ENCODE measurements around the gene SEPTIN8. TPM values are rescaled to one million over a fixed set of nuclear protein-coding genes. Genes with fewer than 3 reads are reported as not detected.
"Not testable (repeated sequence)": the region's sequence is repeated elsewhere in the genome, so short reads cannot be mapped to it uniquely, and the experiment has no call there.

SEPTIN8 gene
- total and polyA plus RNA-seq, 2 experiments from 2014 or later: 26.9 to 41.9 TPM

DNA sequence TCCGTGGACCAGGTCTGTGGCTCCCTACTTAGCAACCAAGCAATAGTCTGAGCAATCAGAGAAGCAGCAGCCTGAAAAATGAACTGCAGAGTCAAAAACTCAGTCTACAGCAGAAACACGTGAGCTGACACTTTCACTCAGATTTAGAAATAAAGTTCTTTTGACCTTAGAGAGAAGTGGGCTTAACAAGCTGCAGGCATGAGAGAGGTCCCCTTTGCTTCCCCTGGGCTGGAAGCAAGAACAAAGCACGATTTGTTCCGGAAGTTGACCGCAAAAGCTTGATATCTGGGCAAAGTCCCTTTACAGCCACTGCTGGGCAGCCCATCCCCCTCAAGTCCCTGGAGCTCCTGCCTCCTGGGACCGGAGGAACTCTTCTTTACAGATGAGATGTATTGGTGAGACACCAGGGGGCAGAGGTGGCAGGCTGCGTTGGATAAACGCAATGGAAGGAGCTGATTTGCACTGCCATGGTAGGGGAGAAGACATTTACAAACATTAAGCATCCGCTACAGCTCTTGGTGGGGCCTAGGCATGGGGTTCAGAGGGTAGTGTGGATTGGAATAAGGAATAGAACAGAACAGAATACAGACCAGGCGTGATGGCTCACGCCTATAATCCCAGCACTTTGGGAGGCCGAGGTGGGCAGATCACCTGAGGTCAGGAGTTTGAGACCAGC lies 30.3 kb upstream of the SEPTIN8 start:
- H2AFZ ChIP-seq: no peak overlapping the region
- no peaks in the 10 kb centered on the region for H3K36me3 ChIP-seq (ENCODE audit: low read depth)
- 77 to 80% methylated on average over 12 of the region's 12 CpGs for WGBS, 2 experiments (ENCODE audit: low coverage in 1 of 2, low lambda C conversion rate in 2 of 2, missing lambda C conversion rate in 2 of 2)
- no peak overlapping the region for H3K9ac ChIP-seq
- H3K4me1 ChIP-seq (ENCODE audit: insufficient read depth): no peaks in the 10 kb centered on the region
- H3K27me3 ChIP-seq (replicated peaks; ENCODE audit: insufficient read depth): peaks cover 27% of the 10 kb centered on the region
- H3K4me2 ChIP-seq (ENCODE audit: unreplicated experiment): no peak overlapping the region
- DNase-seq: no peak
- no peak overlapping the region for H3K4me3 ChIP-seq
- H3K79me2 ChIP-seq (ENCODE audit: insufficient read depth): no peaks in the 10 kb centered on the region
- H3F3A ChIP-seq (ENCODE audit: insufficient read depth): no peaks in the 10 kb centered on the region
- no peaks in the 10 kb centered on the region for H3K9me2 ChIP-seq (ENCODE audit: insufficient read depth)
- no peaks in the 10 kb centered on the region for H3K9me3 ChIP-seq (ENCODE audit: low read depth)
- H4K20me1 ChIP-seq (ENCODE audit: insufficient read depth): no peaks in the 10 kb centered on the region
- TF ChIP-seq EZH2phosphoT487 (IDR thresholded peaks at IDR 0.05; ENCODE audit: insufficient read depth, low read depth) (no peak), EZH2 (IDR thresholded peaks at IDR 0.05; ENCODE audit: insufficient read depth, poor library complexity, severe bottlenecking) (no peak)
- H3K27ac ChIP-seq: no peak overlapping the region
- in situ Hi-C loops (cut with MboI): loop anchor here (25.0 kb wide), 1 partner anchor 420 kb away; no protein-coding TSS in a partner anchor

- not testable (repeated sequence) for H3F3A ChIP-seq (ENCODE audit: insufficient read depth); H2AFZ ChIP-seq; H4K20me1 ChIP-seq (ENCODE audit: insufficient read depth); H3K4me2 ChIP-seq (ENCODE audit: unreplicated experiment); H3K9me2 ChIP-seq (ENCODE audit: insufficient read depth); H3K4me3 ChIP-seq; H3K27ac ChIP-seq; H3K4me1 ChIP-seq (ENCODE audit: insufficient read depth); DNase-seq; H3K36me3 ChIP-seq (ENCODE audit: low read depth); H3K9ac ChIP-seq; H3K9me3 ChIP-seq (ENCODE audit: low read depth); H3K79me2 ChIP-seq (ENCODE audit: insufficient read depth)
- H3K27me3 ChIP-seq (replicated peaks; ENCODE audit: insufficient read depth): peaks cover 27% of the 10 kb centered on the region
- in situ Hi-C loops (cut with MboI): loop anchor here (25.0 kb wide), 1 partner anchor 419 kb away; no protein-coding TSS in a partner anchor
- 79 to 84% methylated on average over 12 of the region's 12 CpGs for WGBS, 2 experiments (ENCODE audit: low coverage in 1 of 2, low lambda C conversion rate in 2 of 2, missing lambda C conversion rate in 2 of 2)
These were observed 29.7 kb upstream of the SEPTIN8 start for GRCh38 chr5:132806804-132807162.

- H4K20me1 ChIP-seq (ENCODE audit: insufficient read depth); H3K79me2 ChIP-seq (ENCODE audit: insufficient read depth); H3K9me2 ChIP-seq (ENCODE audit: insufficient read depth); H3K9me3 ChIP-seq (ENCODE audit: low read depth); H3K36me3 ChIP-seq (ENCODE audit: low read depth); H3K27ac ChIP-seq; H2AFZ ChIP-seq; H3K9ac ChIP-seq; H3K4me3 ChIP-seq; DNase-seq; H3F3A ChIP-seq (ENCODE audit: insufficient read depth); H3K4me1 ChIP-seq (ENCODE audit: insufficient read depth); H3K4me2 ChIP-seq (ENCODE audit: unreplicated experiment): not testable (repeated sequence)
- in situ Hi-C loops (cut with MboI): loop anchor here (25.0 kb wide), 1 partner anchor 419 kb away; no protein-coding TSS in a partner anchor
- WGBS, 2 experiments (ENCODE audit: low coverage in 1 of 2, low lambda C conversion rate in 2 of 2, missing lambda C conversion rate in 2 of 2): 66 to 70% methylated on average over 6 of the region's 6 CpGs
- peaks cover 24% of the 10 kb centered on the region; the same call in 1 of the 2 replicates for H3K27me3 ChIP-seq (replicated peaks; ENCODE audit: insufficient read depth)
These were observed 28.8 kb upstream of the SEPTIN8 start for GRCh38 chr5:132805872-132806271.

DNA sequence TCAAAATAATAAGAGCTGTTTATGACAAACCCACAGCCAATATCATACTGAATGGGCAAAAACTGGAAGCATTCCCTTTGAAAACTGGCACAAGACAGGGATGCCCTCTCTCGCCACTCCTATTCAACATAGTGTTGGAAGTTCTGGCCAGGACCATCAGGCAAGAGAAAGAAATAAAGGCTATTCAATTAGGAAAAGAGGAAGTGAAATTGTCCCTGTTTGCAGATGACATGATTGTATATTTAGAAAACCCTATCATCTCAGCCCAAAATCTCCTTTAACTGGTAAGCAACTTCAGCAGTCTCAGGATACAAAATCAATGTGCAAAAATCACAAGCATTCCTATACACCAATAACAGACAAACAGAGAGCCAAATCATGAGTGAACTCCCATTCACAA lies 27.2 kb upstream of the SEPTIN8 start:
- not testable (repeated sequence) for H3K4me1 ChIP-seq (ENCODE audit: insufficient read depth); H3K4me2 ChIP-seq (ENCODE audit: unreplicated experiment); H2AFZ ChIP-seq; H3K36me3 ChIP-seq (ENCODE audit: low read depth); H3K9ac ChIP-seq; H3K9me2 ChIP-seq (ENCODE audit: insufficient read depth); H3F3A ChIP-seq (ENCODE audit: insufficient read depth); H3K27ac ChIP-seq; H3K9me3 ChIP-seq (ENCODE audit: low read depth); H3K79me2 ChIP-seq (ENCODE audit: insufficient read depth); DNase-seq; H3K4me3 ChIP-seq; H4K20me1 ChIP-seq (ENCODE audit: insufficient read depth)
- in situ Hi-C loops (cut with MboI): loop anchor here (25.0 kb wide), 1 partner anchor 417 kb away; no protein-coding TSS in a partner anchor
- 60 to 94% methylated on average over 1 of the region's 1 CpG for WGBS, 2 experiments (ENCODE audit: low coverage in 1 of 2, low lambda C conversion rate in 2 of 2, missing lambda C conversion rate in 2 of 2)
- H3K27me3 ChIP-seq (replicated peaks; ENCODE audit: insufficient read depth): peaks cover 25% of the 10 kb centered on the region; the same call in 1 of the 2 replicates

GRCh38 chr5:132802685-132803066 lies 25.6 kb upstream of the SEPTIN8 start:
- H3K79me2 ChIP-seq (ENCODE audit: insufficient read depth); H3K27ac ChIP-seq; H3K4me1 ChIP-seq (ENCODE audit: insufficient read depth); H3K4me3 ChIP-seq; DNase-seq; H3F3A ChIP-seq (ENCODE audit: insufficient read depth); H3K9me2 ChIP-seq (ENCODE audit: insufficient read depth); H4K20me1 ChIP-seq (ENCODE audit: insufficient read depth); H3K36me3 ChIP-seq (ENCODE audit: low read depth); H3K4me2 ChIP-seq (ENCODE audit: unreplicated experiment); H2AFZ ChIP-seq; H3K9ac ChIP-seq; H3K9me3 ChIP-seq (ENCODE audit: low read depth): not testable (repeated sequence)
- in situ Hi-C loops (cut with MboI): loop anchor here (25.0 kb wide), 1 partner anchor 415 kb away; no protein-coding TSS in a partner anchor
- 48 to 55% methylated on average over 5 of the region's 5 CpGs for WGBS, 2 experiments (ENCODE audit: low coverage in 1 of 2, low lambda C conversion rate in 2 of 2, missing lambda C conversion rate in 2 of 2)
- H3K27me3 ChIP-seq (replicated peaks; ENCODE audit: insufficient read depth): peaks cover 25% of the 10 kb centered on the region; the same call in 1 of the 2 replicates

Data from GM23248 (cell line).